Stimulated activated CD4-positive, alpha-beta T cell treated with anti-CD3 and anti-CD28 coated beads, Interleukin-15, amount 100 ng/mL, for 1 hour (primary cell): ENCODE results near the gene C10orf67.
A peak's percentile ranks its signal among the peaks of the same experiment; 100 is the strongest.

Experiments
- DNase-seq, 2 donors: peaks; one replicate each; pipeline ENCODE4 v3.0.0-alpha.2; 2020; ENCODE audit warnings: low read depth in 1 of 2, low spot score in 1 of 2

The C10orf67 gene

DNA sequence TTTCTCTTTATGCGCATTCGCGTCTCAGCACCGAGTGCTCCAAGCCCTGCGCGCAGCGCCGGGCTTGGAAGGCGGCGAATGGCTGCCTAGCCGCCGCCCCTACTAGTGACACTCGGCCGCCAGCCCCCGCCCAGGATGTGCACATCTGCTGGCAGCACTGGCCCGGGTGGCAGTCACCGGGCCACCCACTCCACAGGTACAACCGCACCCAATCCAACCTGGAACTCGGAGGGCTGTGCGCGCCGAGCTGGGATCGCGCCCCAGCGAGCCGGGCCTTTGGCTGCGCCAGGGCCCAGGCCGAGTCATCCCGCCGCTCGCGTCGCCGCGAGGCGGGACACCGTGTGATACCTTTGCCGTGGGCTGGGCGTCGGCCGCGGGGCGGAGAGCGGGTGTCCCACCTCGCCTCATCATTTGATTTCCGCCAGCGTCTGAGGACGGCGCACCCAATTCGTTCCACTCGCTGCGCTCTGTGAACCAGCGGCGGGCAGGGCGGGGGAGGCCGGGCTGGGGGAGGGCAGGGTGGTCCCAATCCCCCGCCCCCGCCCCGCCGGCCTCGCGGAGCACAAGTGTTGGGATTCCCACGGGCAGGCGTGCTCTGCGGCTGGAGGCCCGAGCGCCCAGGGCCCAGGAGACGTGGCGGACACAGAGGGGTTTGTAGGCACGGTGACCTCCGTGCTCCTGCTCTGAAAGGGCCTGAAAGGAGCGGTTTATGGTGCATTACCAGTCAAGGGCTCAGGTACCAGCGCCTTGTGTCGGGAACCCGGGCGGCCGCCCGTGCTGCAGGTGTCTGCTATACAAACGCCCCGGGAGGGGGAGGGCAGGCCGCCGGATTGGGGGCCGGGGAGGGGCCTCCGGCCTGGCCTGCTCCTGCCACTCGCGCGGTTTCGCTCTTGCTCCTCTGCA is 170.3 kb downstream of the C10orf67 start:
- DNase-seq, result no peak

DNA sequence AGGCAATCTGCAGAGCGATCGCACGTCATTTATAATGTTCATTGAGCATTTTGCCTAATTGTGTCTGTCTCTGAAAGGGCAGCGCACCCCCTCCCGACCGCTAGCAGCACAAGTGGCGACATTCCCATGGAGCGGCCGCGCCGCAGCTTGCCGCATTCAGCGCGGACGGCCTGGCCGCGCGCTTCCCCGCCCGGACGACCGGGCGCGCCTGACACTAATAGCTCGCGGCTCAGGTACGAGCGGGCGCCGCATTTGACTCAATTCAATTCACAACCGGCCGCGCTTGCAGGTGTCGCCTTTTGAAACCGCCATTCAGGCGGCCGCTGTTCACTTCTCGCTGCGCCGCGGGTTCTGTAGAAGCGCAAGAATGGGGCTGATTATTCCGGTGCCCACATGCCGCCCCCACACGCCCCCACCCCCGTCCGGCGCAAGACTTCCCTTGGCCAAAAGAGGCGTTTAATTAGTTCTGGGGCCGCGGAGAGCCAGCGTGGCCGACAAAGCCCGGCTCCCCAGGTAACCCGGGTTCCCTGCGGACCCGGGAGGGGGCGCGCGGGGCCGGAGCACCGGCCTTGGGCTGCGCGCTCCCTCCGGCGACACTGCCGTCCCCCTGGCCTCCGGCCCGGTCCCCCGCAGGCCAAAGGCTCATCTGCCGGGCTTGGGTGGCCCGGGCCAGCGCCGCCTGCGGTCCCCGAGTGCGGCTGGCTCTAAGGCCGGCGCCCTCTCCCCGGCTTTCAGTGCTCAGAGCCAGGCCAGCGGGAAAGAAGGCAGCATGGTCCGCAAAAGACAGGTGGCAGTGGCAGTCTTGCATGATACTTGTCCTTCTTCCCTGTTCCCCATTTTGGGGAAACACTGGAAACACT is 171.2 kb downstream of the C10orf67 start:
- no peak for DNase-seq

DNA sequence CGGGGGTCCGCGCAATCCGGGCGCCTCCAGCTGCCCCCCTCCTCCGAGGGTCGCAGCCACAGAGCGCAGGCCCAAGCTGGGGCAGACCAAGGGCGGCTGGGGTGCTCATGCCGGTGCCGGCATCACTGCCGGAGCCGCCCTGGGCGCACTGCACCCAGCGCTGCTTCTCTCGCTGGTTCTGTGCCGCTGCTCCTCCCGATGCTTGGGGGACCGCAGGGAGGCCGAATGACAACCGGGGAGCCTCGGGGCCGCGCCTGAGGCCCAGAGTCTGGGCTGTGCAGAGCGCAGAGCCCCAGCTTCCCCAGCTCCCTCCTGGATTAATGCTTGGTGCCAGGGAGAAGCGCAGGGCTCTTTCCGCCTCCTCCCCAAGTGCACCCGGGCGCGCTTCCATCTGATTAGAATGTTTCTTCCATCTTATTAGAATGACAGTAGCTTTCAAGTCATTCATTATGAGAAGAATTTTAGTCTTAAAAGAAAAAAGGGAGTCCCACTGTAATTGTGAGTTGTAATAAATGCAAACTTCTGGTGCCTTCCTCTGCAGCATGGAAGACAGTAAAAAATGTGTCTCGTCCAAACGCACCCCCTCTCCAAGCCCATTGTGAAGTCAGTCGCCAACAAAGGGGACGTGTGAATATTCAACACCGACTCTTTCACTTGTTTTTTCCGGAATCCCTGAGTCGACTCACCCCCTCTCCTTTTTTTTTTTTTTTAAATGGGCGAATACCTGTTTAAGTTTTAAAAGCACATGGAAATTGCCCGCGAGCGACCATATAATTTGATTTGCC is 172.0 kb downstream of the C10orf67 start:
- no peak for DNase-seq

DNA sequence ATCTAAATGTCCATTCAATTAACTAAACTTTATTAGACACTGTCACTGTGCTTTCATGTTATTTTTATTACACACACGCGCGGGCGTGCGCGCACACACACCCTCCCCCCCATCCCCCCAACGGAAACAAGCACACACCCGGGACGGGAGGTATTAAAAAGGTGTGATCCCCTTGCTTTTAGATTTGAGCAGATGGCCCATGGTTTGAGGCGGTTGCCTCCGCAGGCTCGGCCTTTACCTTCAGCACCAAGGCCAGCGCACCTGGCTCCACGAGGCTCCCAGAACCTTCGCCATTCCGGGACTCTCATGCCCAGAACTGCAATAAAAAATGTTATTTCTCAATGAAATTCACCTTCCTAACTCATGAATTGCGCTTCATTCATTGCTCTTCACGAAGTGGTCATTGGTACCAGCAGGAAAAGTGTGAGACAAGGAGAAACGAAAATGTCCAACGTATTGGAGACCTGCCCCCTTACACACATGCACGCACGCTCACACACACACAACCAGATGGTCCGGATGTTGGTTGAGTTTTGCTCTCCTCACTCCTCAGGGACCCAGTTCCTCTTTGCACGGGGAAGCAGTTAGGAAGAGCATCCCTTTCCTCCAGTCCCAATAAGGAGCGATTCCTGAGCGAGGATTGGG is 173.2 kb downstream of the C10orf67 start:
- no peak for DNase-seq

DNA sequence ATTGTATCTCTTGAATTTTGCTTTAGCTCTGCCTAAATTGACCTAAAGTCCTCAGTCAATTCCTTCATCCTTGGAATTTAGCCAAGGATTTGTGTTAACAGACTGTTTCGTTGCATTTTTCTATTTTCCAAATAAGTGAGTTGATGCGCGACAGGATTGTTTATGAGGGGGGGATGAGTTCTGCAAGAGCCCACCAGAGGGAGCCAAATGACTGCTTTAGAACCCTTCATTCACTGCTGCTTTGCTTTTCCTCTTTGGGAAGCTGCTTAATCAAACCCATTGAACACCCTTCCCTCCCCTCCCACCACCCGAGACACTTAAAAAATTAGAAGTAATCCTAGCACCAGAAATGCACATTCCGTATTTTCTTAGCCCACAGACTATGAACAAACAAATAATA is 186.2 kb downstream of the C10orf67 start:
- DNase-seq, result peak in 1 of 2 donors; percentile 9

DNA sequence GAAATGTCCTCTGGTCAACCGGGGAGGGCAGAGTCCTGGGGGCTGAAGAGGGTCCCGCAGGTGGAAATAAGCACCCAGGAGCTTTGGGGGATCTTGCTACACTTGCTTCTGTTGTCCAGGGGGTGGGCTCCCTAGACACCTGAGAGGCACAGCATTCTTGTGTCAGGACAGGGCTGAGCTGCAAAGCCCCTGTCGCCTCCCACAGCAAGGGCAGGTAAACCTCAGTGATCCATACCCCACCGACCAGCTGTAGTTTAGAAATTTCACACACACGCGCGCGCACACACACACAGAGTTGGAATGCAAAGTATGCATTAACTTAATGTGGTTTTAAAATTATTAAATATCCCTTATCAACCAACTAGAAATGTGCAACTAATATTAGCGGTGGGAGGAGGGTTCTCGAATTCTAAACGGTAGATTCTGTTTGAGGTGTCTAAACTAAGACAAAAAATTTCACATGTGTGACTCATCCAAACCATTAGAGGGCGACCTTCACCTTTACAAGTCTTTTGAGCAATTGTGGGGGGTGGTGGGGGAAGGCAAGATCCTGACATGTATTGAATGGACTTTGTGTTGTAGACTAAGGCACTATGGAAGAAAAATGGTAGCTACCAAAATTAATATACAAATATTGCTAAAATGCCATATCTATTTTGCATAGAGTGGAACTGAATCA is 186.8 kb downstream of the C10orf67 start:
- DNase-seq, result no peak

DNA sequence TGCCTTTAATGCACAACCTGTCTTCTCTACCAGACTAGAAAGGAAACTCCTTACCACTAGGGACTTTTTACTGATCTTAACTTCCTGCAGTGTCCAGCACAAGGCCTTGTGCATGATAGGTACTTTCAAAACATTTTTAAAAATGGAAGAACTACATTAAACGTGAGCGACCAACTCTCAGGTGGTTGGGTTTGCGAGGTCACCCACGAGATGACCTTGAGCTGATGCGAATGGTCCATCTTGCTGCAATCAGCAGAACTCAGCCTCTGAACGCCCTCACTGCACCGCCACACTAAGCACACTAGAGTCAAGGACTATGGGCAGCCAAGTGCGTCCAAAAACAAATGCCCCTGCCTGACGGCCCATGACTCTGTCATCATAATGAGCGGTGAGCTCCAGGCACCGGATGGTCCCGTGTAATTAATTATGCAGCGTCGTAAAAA is 187.3 kb downstream of the C10orf67 start:
- DNase-seq, result no peak

DNA sequence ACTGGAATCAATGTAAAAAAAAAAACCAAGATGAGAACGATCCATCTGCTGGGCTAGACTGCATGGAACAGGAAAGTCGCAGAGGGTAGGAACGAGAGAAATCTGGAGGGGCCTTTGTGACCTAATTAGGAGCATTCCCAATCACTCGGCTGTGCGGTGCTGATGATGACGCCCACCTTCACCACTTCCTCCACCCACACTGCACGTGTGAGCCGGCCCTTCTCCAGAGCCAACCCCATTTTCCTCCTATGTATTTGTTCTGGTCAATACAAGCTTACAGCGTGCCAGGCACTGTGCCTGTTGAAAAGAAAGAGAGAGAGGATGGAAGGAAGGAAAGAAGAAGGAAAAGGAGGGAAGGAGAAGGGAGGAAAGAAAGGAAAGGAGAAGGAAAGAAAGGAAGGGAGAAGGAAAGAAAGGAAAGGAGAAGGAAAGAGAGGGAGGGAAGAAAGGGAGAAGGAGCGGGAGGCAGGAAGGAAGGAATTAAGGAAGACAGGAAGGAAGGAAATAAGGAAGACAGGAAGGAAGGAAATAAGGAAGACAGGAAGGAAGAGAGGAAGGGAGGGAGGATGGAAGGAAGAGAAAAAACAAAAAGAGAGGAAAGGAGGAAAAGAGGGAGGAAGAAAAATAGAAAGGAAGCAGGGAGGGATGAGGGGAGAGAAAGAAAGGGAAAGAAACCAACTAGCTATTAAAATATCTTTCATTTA is 188.0 kb downstream of the C10orf67 start:
- no peak for DNase-seq

DNA sequence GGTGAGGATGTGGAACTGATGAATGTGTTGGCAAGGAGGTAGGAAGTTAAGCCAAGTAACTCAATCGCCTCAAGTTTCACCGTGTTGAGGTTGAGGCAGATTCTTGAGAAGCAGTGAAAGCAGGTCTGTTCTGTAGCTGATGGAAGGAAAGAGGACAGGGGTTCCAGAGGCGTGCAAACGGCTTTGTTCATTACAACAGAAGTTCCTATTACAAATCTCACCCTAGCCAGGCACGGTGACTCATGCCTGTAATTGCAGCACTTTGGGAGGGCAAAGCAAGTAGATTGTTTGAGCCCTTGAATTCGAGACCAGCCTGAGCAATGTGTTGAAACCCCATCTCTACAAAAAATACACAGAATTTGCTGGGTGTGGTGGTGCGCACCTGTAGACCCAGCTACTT is 189.4 kb downstream of the C10orf67 start:
- no peak for DNase-seq
